ENCODE measurements around the gene RFC4. TPM values are rescaled to one million over a fixed set of nuclear protein-coding genes. Genes with fewer than 3 reads are reported as not detected.

The RFC4 gene
- total RNA-seq, 1 donor from 2014 or later: 23.5 TPM

GRCh38 chr3:186775999-186776398 lies 30.3 kb downstream of the RFC4 start:
- Histone ChIP-seq H3K4me1 (ENCODE audit: control insufficient read depth in 3 of 3, insufficient read depth in 3 of 3, low read length in 3 of 3) (peaks cover 5 to 10% (median 9%) of the 10 kb centered on the region in 3 donors), H3K27me3 (ENCODE audit: control insufficient read depth in 3 of 3, insufficient read depth in 3 of 3, low read length in 3 of 3) (peaks cover 0 to 20% (median 0%) of the 10 kb centered on the region in 3 donors), H3K9ac (ENCODE audit: low read depth in 1 of 3, low read length in 3 of 3) (no peak overlapping the region), H3K9me3 (ENCODE audit: control insufficient read depth in 3 of 3, low read length in 3 of 3) (no peaks in the 10 kb centered on the region), H3K36me3 (ENCODE audit: control insufficient read depth in 3 of 3, insufficient read depth in 3 of 3, low read length in 3 of 3) (no peaks in the 10 kb centered on the region), H3K27ac (ENCODE audit: low read depth, low read length) (no peak overlapping the region), H3K4me3 (ENCODE audit: low read length in 3 of 3) (no peak overlapping the region)

- Histone ChIP-seq H3K27me3 (ENCODE audit: control insufficient read depth in 3 of 3, insufficient read depth in 3 of 3, low read length in 3 of 3) (peaks cover 0 to 20% (median 0%) of the 10 kb centered on the region in 3 donors), H3K9ac (ENCODE audit: low read depth in 1 of 3, low read length in 3 of 3) (peak overlapping the region; percentile 53 to 74 (median 66)), H3K9me3 (ENCODE audit: control insufficient read depth in 3 of 3, low read length in 3 of 3) (no peaks in the 10 kb centered on the region), H3K27ac (ENCODE audit: low read depth, low read length) (no peak overlapping the region), H3K4me3 (ENCODE audit: low read length in 3 of 3) (peak overlapping the region; percentile 59 to 80 (median 71)), H3K4me1 (ENCODE audit: control insufficient read depth in 3 of 3, insufficient read depth in 3 of 3, low read length in 3 of 3) (peaks cover 5 to 10% (median 9%) of the 10 kb centered on the region in 3 donors), H3K36me3 (ENCODE audit: control insufficient read depth in 3 of 3, insufficient read depth in 3 of 3, low read length in 3 of 3) (no peaks in the 10 kb centered on the region)
Measured at GRCh38 chr3:186772701-186773417, 33.4 kb downstream of the RFC4 start.

- H3K27me3 ChIP-seq (ENCODE audit: control insufficient read depth in 3 of 3, insufficient read depth in 3 of 3, low read length in 3 of 3): peaks cover 0 to 20% (median 0%) of the 10 kb centered on the region in 3 donors
- H3K36me3 ChIP-seq (ENCODE audit: control insufficient read depth in 3 of 3, insufficient read depth in 3 of 3, low read length in 3 of 3): no peaks in the 10 kb centered on the region
- H3K27ac ChIP-seq (ENCODE audit: low read depth, low read length): no peak overlapping the region
- no peaks in the 10 kb centered on the region for H3K9me3 ChIP-seq (ENCODE audit: control insufficient read depth in 3 of 3, low read length in 3 of 3)
- H3K9ac ChIP-seq (ENCODE audit: low read depth in 1 of 3, low read length in 3 of 3): peak overlapping the region; percentile 53 to 74 (median 66)
- peaks cover 5 to 10% (median 9%) of the 10 kb centered on the region in 3 donors for H3K4me1 ChIP-seq (ENCODE audit: control insufficient read depth in 3 of 3, insufficient read depth in 3 of 3, low read length in 3 of 3)
- H3K4me3 ChIP-seq (ENCODE audit: low read length in 3 of 3): peak overlapping the region; percentile 59 to 80 (median 71)
Measured at GRCh38 chr3:186772281-186772694, 34.0 kb downstream of the RFC4 start.

GRCh38 chr3:186760897-186761447 lies 45.3 kb downstream of the RFC4 start:
- no peak overlapping the region for H3K27ac ChIP-seq (ENCODE audit: low read depth, low read length)
- H3K4me3 ChIP-seq (ENCODE audit: low read length in 3 of 3): no peak overlapping the region
- H3K4me1 ChIP-seq (ENCODE audit: control insufficient read depth in 3 of 3, insufficient read depth in 3 of 3, low read length in 3 of 3): no peaks in the 10 kb centered on the region
- H3K9me3 ChIP-seq (ENCODE audit: control insufficient read depth in 3 of 3, low read length in 3 of 3): no peaks in the 10 kb centered on the region
- peaks cover 0 to 5% (median 0%) of the 10 kb centered on the region in 3 donors for H3K27me3 ChIP-seq (ENCODE audit: control insufficient read depth in 3 of 3, insufficient read depth in 3 of 3, low read length in 3 of 3)
- no peak overlapping the region for H3K9ac ChIP-seq (ENCODE audit: low read depth in 1 of 3, low read length in 3 of 3)
- no peaks in the 10 kb centered on the region for H3K36me3 ChIP-seq (ENCODE audit: control insufficient read depth in 3 of 3, insufficient read depth in 3 of 3, low read length in 3 of 3)

GRCh38 chr3:186760141-186760833 lies 46.0 kb downstream of the RFC4 start:
- Histone ChIP-seq H3K4me1 (ENCODE audit: control insufficient read depth in 3 of 3, insufficient read depth in 3 of 3, low read length in 3 of 3) (no peaks in the 10 kb centered on the region), H3K27ac (ENCODE audit: low read depth, low read length) (no peak overlapping the region), H3K9me3 (ENCODE audit: control insufficient read depth in 3 of 3, low read length in 3 of 3) (no peaks in the 10 kb centered on the region), H3K4me3 (ENCODE audit: low read length in 3 of 3) (no peak overlapping the region), H3K27me3 (ENCODE audit: control insufficient read depth in 3 of 3, insufficient read depth in 3 of 3, low read length in 3 of 3) (peaks cover 0 to 5% (median 0%) of the 10 kb centered on the region in 3 donors), H3K9ac (ENCODE audit: low read depth in 1 of 3, low read length in 3 of 3) (no peak overlapping the region), H3K36me3 (ENCODE audit: control insufficient read depth in 3 of 3, insufficient read depth in 3 of 3, low read length in 3 of 3) (no peaks in the 10 kb centered on the region)

- Histone ChIP-seq H3K4me3 (ENCODE audit: low read length in 3 of 3) (no peak overlapping the region), H3K36me3 (ENCODE audit: control insufficient read depth in 3 of 3, insufficient read depth in 3 of 3, low read length in 3 of 3) (no peaks in the 10 kb centered on the region), H3K27me3 (ENCODE audit: control insufficient read depth in 3 of 3, insufficient read depth in 3 of 3, low read length in 3 of 3) (peaks cover 0 to 5% (median 0%) of the 10 kb centered on the region in 3 donors), H3K4me1 (ENCODE audit: control insufficient read depth in 3 of 3, insufficient read depth in 3 of 3, low read length in 3 of 3) (no peaks in the 10 kb centered on the region), H3K27ac (ENCODE audit: low read depth, low read length) (no peak overlapping the region), H3K9ac (ENCODE audit: low read depth in 1 of 3, low read length in 3 of 3) (no peak overlapping the region), H3K9me3 (ENCODE audit: control insufficient read depth in 3 of 3, low read length in 3 of 3) (no peaks in the 10 kb centered on the region)
Measured at GRCh38 chr3:186759231-186759930, 46.9 kb downstream of the RFC4 start.

GRCh38 chr3:186757686-186758220 lies 48.5 kb downstream of the RFC4 start:
- Histone ChIP-seq H3K9ac (ENCODE audit: low read depth in 1 of 3, low read length in 3 of 3) (no peak overlapping the region), H3K27me3 (ENCODE audit: control insufficient read depth in 3 of 3, insufficient read depth in 3 of 3, low read length in 3 of 3) (peaks cover 0 to 5% (median 0%) of the 10 kb centered on the region in 3 donors), H3K4me3 (ENCODE audit: low read length in 3 of 3) (no peak overlapping the region), H3K9me3 (ENCODE audit: control insufficient read depth in 3 of 3, low read length in 3 of 3) (no peaks in the 10 kb centered on the region), H3K27ac (ENCODE audit: low read depth, low read length) (no peak overlapping the region), H3K36me3 (ENCODE audit: control insufficient read depth in 3 of 3, insufficient read depth in 3 of 3, low read length in 3 of 3) (no peaks in the 10 kb centered on the region), H3K4me1 (ENCODE audit: control insufficient read depth in 3 of 3, insufficient read depth in 3 of 3, low read length in 3 of 3) (no peaks in the 10 kb centered on the region)

GRCh38 chr3:186757214-186757613 lies 49.1 kb downstream of the RFC4 start:
- H3K9me3 ChIP-seq (ENCODE audit: control insufficient read depth in 3 of 3, low read length in 3 of 3): no peaks in the 10 kb centered on the region
- no peak overlapping the region for H3K27ac ChIP-seq (ENCODE audit: low read depth, low read length)
- H3K4me1 ChIP-seq (ENCODE audit: control insufficient read depth in 3 of 3, insufficient read depth in 3 of 3, low read length in 3 of 3): no peaks in the 10 kb centered on the region
- no peaks in the 10 kb centered on the region for H3K36me3 ChIP-seq (ENCODE audit: control insufficient read depth in 3 of 3, insufficient read depth in 3 of 3, low read length in 3 of 3)
- peaks cover 0 to 5% (median 0%) of the 10 kb centered on the region in 3 donors for H3K27me3 ChIP-seq (ENCODE audit: control insufficient read depth in 3 of 3, insufficient read depth in 3 of 3, low read length in 3 of 3)
- H3K4me3 ChIP-seq (ENCODE audit: low read length in 3 of 3): no peak overlapping the region
- no peak overlapping the region for H3K9ac ChIP-seq (ENCODE audit: low read depth in 1 of 3, low read length in 3 of 3)

GRCh38 chr3:186754871-186755270 lies 51.4 kb downstream of the RFC4 start:
- Histone ChIP-seq H3K27me3 (ENCODE audit: control insufficient read depth in 3 of 3, insufficient read depth in 3 of 3, low read length in 3 of 3) (peaks cover 0 to 5% (median 0%) of the 10 kb centered on the region in 3 donors), H3K27ac (ENCODE audit: low read depth, low read length) (no peak overlapping the region), H3K4me1 (ENCODE audit: control insufficient read depth in 3 of 3, insufficient read depth in 3 of 3, low read length in 3 of 3) (no peaks in the 10 kb centered on the region), H3K9me3 (ENCODE audit: control insufficient read depth in 3 of 3, low read length in 3 of 3) (no peaks in the 10 kb centered on the region), H3K36me3 (ENCODE audit: control insufficient read depth in 3 of 3, insufficient read depth in 3 of 3, low read length in 3 of 3) (no peaks in the 10 kb centered on the region), H3K4me3 (ENCODE audit: low read length in 3 of 3) (no peak overlapping the region), H3K9ac (ENCODE audit: low read depth in 1 of 3, low read length in 3 of 3) (no peak overlapping the region)

Measured in skeletal muscle tissue (tissue), 4 donors.